K562 (cell line): ENCODE data around the gene PLA2G15. TPM values are rescaled to one million over a fixed set of nuclear protein-coding genes. Genes with fewer than 3 reads are reported as not detected.
A peak's percentile ranks its signal among the peaks of the same experiment; 100 is the strongest.

Experiments used
- ATAC-seq: fragments of 200-7000 bp; cut with Tn5 transposase; 3 replicates; pipeline ENCODE4 v1.9.1; 2020; ENCODE audit warnings: moderate library complexity
- BruUV-seq: library from RNA; stranded (reverse); fragments of 400-500 nt; replicated peaks from 2 replicates; lab custom pipeline; 2021; lab: Mats Ljungman, UMichigan
- CTCF ChIA-PET: fragments of 300-600 bp; formaldehyde crosslinking; extraction: SDS; loops from one replicate; lab custom pipeline; 2021; ENCODE audit warnings: low intra/inter-chr PET ratio; lab: Yijun Ruan, JAX
- POLR2A ChIA-PET: fragments of 300-600, 350-650 bp; sonication (Branson Sonifier 250); formaldehyde crosslinking; extraction: SDS; loops from one replicate; lab custom pipeline; 2021; ENCODE audit warnings: antibody characterized with exemption, inconsistent platforms; lab: Yijun Ruan, JAX
- DNase-seq, 4 experiments: peaks; one replicate each; pipeline versions ENCODE4 v3.0.0 to v3.0.0-alpha.2; 2011 to 2018; ENCODE audit warnings: low spot score in 3 of 4, mixed read lengths in 3 of 4; ENCODE audit errors: extremely low read depth in 1 of 4
- FAIRE-seq: peaks from 2 replicates; lab custom pipeline; 2011; peaks lifted over from hg19 to GRCh38; lab: Jason Lieb, UNC
- H2AFZ ChIP-seq: 2 replicates; pipeline ENCODE4 v1.6.0; 2011; ENCODE audit warnings: low read depth, low read length, control low read depth, inconsistent platforms
- H3K27ac ChIP-seq: fragments of 200-600 bp; 3 replicates; pipeline ENCODE4 v1.8.0; 2011; ENCODE audit warnings: low read depth, mild to moderate bottlenecking, control low read depth, inconsistent platforms, low read length, moderate library complexity, mixed read lengths; ENCODE audit errors: extremely low read depth
- H3K27me3 ChIP-seq, 2 experiments: fragments of 300-600 bp in 1 of 2; 2 replicates in 1 of 2; 3 replicates in 1 of 2; pipeline versions ENCODE4 v1.6.0 to v1.8.0; 2011; ENCODE audit warnings: inconsistent platforms in 2 of 2, low read length in 2 of 2, mild to moderate bottlenecking in 1 of 2, mixed read lengths in 1 of 2, moderate library complexity in 1 of 2; ENCODE audit not compliant: control insufficient read depth in 2 of 2, insufficient read depth in 2 of 2
- H3K36me3 ChIP-seq: fragments of 300-600 bp; 3 replicates; pipeline ENCODE4 v1.8.0; 2011; ENCODE audit warnings: mild to moderate bottlenecking, low read length, inconsistent platforms; ENCODE audit not compliant: control insufficient read depth, insufficient read depth
- H3K4me1 ChIP-seq, 2 experiments: fragments of 200-600 bp in 1 of 2; replicated peaks in 1 of 2; 2 replicates in 1 of 2; 3 replicates in 1 of 2; pipeline versions ENCODE4 v1.5.1 to v1.8.0; 2011; ENCODE audit warnings: inconsistent platforms in 2 of 2, low read length in 2 of 2, mild to moderate bottlenecking in 1 of 2, mixed read lengths in 1 of 2, moderate library complexity in 1 of 2; ENCODE audit not compliant: control insufficient read depth in 2 of 2, insufficient read depth in 2 of 2
- H3K4me2 ChIP-seq: 2 replicates; pipeline ENCODE4 v1.6.1; 2011; ENCODE audit warnings: low read length, control low read depth, inconsistent platforms, mixed read lengths; ENCODE audit not compliant: insufficient read depth
- H3K4me3 ChIP-seq: fragments of 200-600 bp; sonication (generic), shearing (Covaris generic); 2 replicates; pipeline ENCODE4 v1.5.1; 2016; ENCODE audit warnings: control low read depth, inconsistent platforms
- H3K79me2 ChIP-seq: fragments of 200-600 bp; 3 replicates; pipeline ENCODE4 v1.8.0; 2011; ENCODE audit warnings: low read length, inconsistent platforms; ENCODE audit not compliant: control insufficient read depth, insufficient read depth
- H3K9ac ChIP-seq, 2 experiments: 2 replicates each; pipeline versions ENCODE4 v1.6.0 to v1.6.1; 2011; ENCODE audit warnings: low read depth in 2 of 2, low read length in 2 of 2, control low read depth in 1 of 2, inconsistent platforms in 1 of 2, mild to moderate bottlenecking in 1 of 2, mixed read lengths in 1 of 2; ENCODE audit not compliant: insufficient read depth in 1 of 2
- H3K9me1 ChIP-seq: one replicate; pipeline ENCODE4 v1.6.0; 2011; ENCODE audit warnings: inconsistent platforms, mild to moderate bottlenecking, low read length, moderate library complexity; ENCODE audit not compliant: control insufficient read depth, insufficient read depth
- H3K9me3 ChIP-seq: replicated peaks from 2 replicates; pipeline ENCODE4 v1.5.1; 2011; ENCODE audit warnings: low read depth, low read length, inconsistent platforms; ENCODE audit not compliant: control insufficient read depth, insufficient read depth
- H4K20me1 ChIP-seq: replicated peaks from 2 replicates; pipeline ENCODE4 v1.6.1; 2011; ENCODE audit warnings: low read length, inconsistent platforms, mixed read lengths; ENCODE audit not compliant: control insufficient read depth, insufficient read depth
- POLR2A ChIP-seq: fragments of 450-650 bp; conservative IDR thresholded peaks from 2 replicates; pipeline ENCODE4 v1.6.1; 2016
- POLR2G ChIP-seq: fragments of 200-400 bp; formaldehyde crosslinking; IDR thresholded peaks from 2 replicates; pipeline ENCODE4 v1.6.1; 2017; ENCODE audit warnings: low read depth, mild to moderate bottlenecking, antibody characterized with exemption, low read length, moderate library complexity
- RBM22 ChIP-seq: fragments of 200-400 bp; formaldehyde crosslinking; IDR thresholded peaks from 2 replicates; pipeline ENCODE4 v1.6.1; 2018; ENCODE audit warnings: low read length, low read depth; ENCODE audit not compliant: poor library complexity, severe bottlenecking
- WGBS: fragments of 100-300 bp; shearing (Covaris generic); methylation state at CpG from one replicate; pipeline ENCODE4 v1.1.6; 2016; ENCODE audit warnings: low coverage, mixed read lengths; ENCODE audit not compliant: insufficient coverage; ENCODE audit errors: missing lambda C conversion rate; 5-methylcytosine and 5-hydroxymethylcytosine counted together
- in situ Hi-C: fragments of 300-500 bp; cut with MboI; formaldehyde crosslinking; loops from 4 replicates; pipeline ENCODE4 v1.15.0; 2018; ENCODE audit warnings: inconsistent platforms, mixed read lengths
- intact Hi-C: fragments of 100-400 bp; cut with micrococcal nuclease; formaldehyde crosslinking; loops from 2 replicates; pipeline ENCODE4 v1.14.2; 2022
- polyA plus RNA-seq, 8 experiments: library from polyadenylated mRNA; depleted of rRNA in 4 of 8; stranded (reverse) in 5 of 8; unstranded in 3 of 8; fragments of >200 nt; fragmentation: Nextera tagmentation in 2 of 8; fragmentation: Illumina TruSeq in 1 of 8; extraction: Ambion mirVana in 2 of 8; extraction: Trizol in 1 of 8; gene quantifications; 2 replicates each; pipeline versions ENCODE4 v1.2.1 to v1.2.3, GENCODE V29; 2011 to 2014; ENCODE audit warnings: inconsistent platforms in 1 of 8, missing spikeins in 1 of 8
- total RNA-seq, 7 experiments: library from RNA; depleted of rRNA in 6 of 7; stranded (reverse); fragments of >200 nt in 6 of 7; fragmentation: Illumina TruSeq in 2 of 7; extraction: Trizol in 2 of 7; gene quantifications; 2 replicates each; pipeline versions ENCODE4 v1.2.1 to v1.2.3, GENCODE V29; 2011 to 2021; ENCODE audit warnings: low replicate concordance in 1 of 7

PLA2G15 gene
- total and polyA plus RNA-seq, 9 of the 15 experiments (the other 6 are each of a cell fraction or from before 2014, with no cell fraction given) = 0.42 to 8.6 (median 4.8) TPM

- TF ChIP-seq POLR2G = 0 out of 2 replicates have a peak, but pooled peaks have one; percentile 17
- peak; percentile 32; the same call in 1 of the 2 replicates for TF ChIP-seq POLR2A
- no peak for TF ChIP-seq RBM22
- TF ChIP-seq, all 486 proteins: peak for 2
- H3K4me1 ChIP-seq = no peaks in the 10 kb centered on the region
- no peak overlapping the region for H3K4me2 ChIP-seq
- in situ Hi-C loops = no loop called here
- no peak overlapping the region for H3K27ac ChIP-seq
- H3K9me3 ChIP-seq = no peaks in the 10 kb centered on the region
- no peaks in the 10 kb centered on the region for H4K20me1 ChIP-seq
- no peak overlapping the region for H3K4me3 ChIP-seq
- intact Hi-C loops = no loop called here
- H3K9ac ChIP-seq = no peak overlapping the region
- peaks cover 2% of the 10 kb centered on the region for H3K9me1 ChIP-seq
- no peak for ATAC-seq
- no peaks in the 10 kb centered on the region for H3K27me3 ChIP-seq
- 86% methylated on average over 11 of the region's 11 CpGs for WGBS
- H2AFZ ChIP-seq = no peak overlapping the region
- no peaks in the 10 kb centered on the region for H3K79me2 ChIP-seq
- ChIA-PET POLR2A (interaction anchor here (0.6 to 3.9 kb wide), 13 partner anchors 7 to 364 kb away, joined by 3 to 27 read pairs (median 4); partner anchors contain the start of genes PRMT7 and SLC7A6OS), CTCF (no interaction called here)
- no peak for FAIRE-seq
- no peak for DNase-seq
- TSS peak; percentile 27 for BruUV-seq
- H3K36me3 ChIP-seq = peaks cover 96% of the 10 kb centered on the region
Observed at GRCh38 chr16:68299571-68300453, 54.6 kb downstream of the PLA2G15 start.
